Ovary (tissue), 3 donors: ENCODE data around the gene FAM3A.

Source experiments
- EP300 ChIP-seq: sonication (generic); formaldehyde crosslinking; IDR thresholded peaks from one replicate; pipeline ENCODE4 v1.6.1; 2017; ENCODE audit warnings: antibody characterized with exemption
- TF ChIP-seq, protein P1 (sequence below), 3 donors: fragments of 450-650 bp in 2 of 3; fragments of 200-600 bp in 1 of 3; IDR thresholded peaks; one replicate each; pipeline versions ENCODE4 v1.5.1 to v1.8.0; 2016 to 2022; ENCODE audit warnings: antibody characterized with exemption in 3 of 3, mild to moderate bottlenecking in 1 of 3
- donor health status: DM: no; HTN: no; CAD: no.

- TF ChIP-seq, protein P1, sequence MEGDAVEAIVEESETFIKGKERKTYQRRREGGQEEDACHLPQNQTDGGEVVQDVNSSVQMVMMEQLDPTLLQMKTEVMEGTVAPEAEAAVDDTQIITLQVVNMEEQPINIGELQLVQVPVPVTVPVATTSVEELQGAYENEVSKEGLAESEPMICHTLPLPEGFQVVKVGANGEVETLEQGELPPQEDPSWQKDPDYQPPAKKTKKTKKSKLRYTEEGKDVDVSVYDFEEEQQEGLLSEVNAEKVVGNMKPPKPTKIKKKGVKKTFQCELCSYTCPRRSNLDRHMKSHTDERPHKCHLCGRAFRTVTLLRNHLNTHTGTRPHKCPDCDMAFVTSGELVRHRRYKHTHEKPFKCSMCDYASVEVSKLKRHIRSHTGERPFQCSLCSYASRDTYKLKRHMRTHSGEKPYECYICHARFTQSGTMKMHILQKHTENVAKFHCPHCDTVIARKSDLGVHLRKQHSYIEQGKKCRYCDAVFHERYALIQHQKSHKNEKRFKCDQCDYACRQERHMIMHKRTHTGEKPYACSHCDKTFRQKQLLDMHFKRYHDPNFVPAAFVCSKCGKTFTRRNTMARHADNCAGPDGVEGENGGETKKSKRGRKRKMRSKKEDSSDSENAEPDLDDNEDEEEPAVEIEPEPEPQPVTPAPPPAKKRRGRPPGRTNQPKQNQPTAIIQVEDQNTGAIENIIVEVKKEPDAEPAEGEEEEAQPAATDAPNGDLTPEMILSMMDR (IDR thresholded peaks at IDR 0.05), result no peak
- no peak for TF ChIP-seq EP300
Measured at GRCh38 chrX:154470914-154471568, 45.0 kb downstream of the FAM3A start.
